GM19025 (cell line): Measurements from ENCODE around the gene HSPA4L.
A peak's percentile ranks its signal among the peaks of the same experiment; 100 is the strongest.

Experiments used
- ATAC-seq: cut with Tn5 transposase; IDR thresholded peaks from one replicate; pipeline ENCODE4 v1.9.1; 2021; ENCODE audit warnings: mild to moderate bottlenecking, low read depth, moderate library complexity; ENCODE audit not compliant: unreplicated experiment

HSPA4L gene

GRCh38 chr4:127782275-127783025 lies at the start of gene HSPA4L:
TSS of gene HSPA4L (plus strand) at chr4:127782322. CDS start at chr4:127782551, 229 bp downstream.
- ATAC-seq = peak; percentile 30

GRCh38 chr4:127732623-127733328 lies 49.3 kb upstream of the HSPA4L start:
- peak; percentile 61 for ATAC-seq

- ATAC-seq = no peak
These were observed 47.1 kb upstream of the HSPA4L start for GRCh38 chr4:127734976-127735375.

GRCh38 chr4:127737295-127737694 lies 44.8 kb upstream of the HSPA4L start:
- ATAC-seq = no peak

DNA sequence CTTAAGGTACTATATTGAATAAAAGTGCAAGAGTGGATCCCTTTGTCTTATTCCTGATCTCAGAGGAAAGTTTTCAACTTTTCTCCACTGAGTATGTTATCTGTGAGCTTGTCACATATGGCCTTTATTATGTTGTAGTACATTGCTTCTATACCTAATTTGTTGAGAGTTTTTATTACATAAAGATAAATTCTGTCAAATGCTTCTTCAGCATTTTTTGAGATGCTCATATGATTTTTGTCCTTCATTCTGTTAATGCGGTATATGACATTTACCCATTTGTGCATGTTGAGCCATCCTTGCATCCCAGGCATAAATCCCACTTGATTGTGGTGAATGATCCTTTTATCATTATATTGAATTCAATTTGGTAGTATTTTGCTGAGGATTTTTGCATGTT lies 40.9 kb upstream of the HSPA4L start:
- no peak for ATAC-seq

DNA sequence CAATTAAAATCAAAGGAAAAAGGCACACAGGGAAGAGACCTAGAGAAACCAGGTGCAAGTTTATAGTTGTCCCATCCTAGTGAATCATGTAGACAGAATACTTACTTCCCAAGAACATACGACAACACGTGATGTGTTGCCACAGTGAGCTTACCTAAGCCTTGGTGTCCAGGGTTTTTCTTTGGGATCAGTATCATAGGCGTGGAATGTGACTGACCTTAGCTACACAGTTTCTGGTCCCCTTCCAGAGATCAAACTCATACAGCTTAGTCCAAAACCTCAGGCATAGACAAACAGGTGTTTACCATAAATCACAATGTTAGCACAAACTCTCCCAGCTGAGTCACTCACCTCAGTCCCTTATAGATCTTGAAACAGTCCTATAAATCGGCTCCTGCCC lies 34.2 kb upstream of the HSPA4L start:
- ATAC-seq = no peak

- no peak for ATAC-seq
These were observed 33.2 kb upstream of the HSPA4L start for GRCh38 chr4:127748957-127749356.

DNA sequence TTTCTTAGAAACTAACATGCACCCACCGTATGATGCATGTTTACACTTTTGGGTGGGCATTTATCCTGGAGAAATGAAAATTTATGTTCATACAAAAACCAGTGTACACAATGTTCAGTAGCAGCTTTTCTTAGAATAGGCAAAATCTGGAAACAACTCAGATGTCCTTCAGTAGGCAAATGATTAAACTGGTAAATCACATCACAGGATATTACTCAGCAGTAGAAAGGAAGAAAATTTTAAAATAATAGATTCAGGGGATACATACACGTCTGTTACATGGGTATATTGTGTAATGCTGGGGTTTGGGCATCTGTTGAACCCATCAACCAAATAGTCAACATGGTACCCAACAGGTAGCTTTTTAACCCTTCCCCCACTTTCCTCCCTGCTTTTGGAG lies 25.2 kb upstream of the HSPA4L start:
- no peak for ATAC-seq

DNA sequence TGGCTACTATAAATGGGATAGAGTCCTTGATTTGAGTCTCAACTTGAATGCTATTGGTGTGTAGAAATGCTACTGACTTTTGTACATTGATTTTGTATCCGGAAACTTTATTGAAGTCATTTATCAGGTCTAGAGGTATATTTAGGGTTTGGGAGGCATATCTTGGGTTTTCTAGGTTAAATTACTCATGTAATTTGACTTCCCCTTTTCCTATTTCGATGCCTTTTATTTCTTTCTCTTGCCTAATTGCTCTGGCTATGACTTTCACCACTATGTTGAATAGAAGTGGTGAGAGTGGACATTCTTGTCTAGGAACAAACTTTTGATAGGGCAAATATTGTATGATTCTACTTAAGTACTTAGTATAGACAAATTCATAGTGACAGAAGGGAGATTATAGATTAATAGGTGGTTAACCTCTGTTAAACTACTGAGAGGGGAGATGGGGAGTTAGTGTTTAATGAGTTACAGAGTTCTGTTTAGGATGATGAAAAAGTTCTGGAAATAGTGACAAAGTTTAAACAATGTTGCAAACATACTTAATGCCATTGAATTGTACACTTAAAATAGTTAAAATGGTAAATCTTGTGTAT lies 22.8 kb upstream of the HSPA4L start:
- ATAC-seq = peak; percentile 74

DNA sequence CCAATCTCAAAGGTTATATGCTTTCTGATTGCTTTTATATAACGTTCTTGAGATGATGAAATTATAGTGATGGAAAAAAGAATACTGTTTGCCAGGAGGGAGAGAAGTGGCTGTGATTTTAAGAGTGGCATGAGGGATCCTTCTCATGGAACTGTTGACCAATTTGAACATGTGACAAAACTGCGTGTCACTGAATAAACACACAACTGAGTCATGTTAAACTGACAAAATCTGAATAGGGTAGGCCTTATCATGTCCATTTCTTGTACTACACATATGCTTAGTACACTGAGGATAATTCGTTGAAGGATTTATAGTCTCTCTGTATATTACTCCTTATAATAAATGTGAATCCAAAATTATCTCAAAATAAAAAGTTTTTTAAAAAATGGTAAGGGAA lies 22.2 kb upstream of the HSPA4L start:
- no peak for ATAC-seq

- no peak for ATAC-seq
These were observed 10.4 kb upstream of the HSPA4L start for GRCh38 chr4:127771535-127772275.

GRCh38 chr4:127772769-127773671 lies 9.1 kb upstream of the HSPA4L start:
- no peak for ATAC-seq

GRCh38 chr4:127775843-127776242 lies 6.3 kb upstream of the HSPA4L start:
- ATAC-seq = no peak

DNA sequence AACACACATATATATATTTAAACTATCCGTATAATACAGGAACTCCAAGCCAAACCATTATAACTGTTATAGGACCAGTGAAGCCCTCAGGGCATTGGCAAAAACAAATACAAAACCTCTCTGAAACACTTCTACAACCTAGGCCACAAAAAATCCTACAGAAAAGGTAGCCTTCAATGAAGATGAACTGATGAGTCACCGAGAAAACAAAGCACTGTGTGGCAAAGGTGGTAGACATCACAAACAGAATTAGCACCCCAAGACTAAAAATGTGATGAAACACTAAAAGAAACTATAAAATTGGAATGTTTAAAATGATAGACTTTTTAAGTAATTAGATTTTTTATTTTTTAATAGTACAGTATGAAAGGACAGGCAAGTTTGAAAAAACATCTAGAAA lies 5.5 kb upstream of the HSPA4L start:
- no peak for ATAC-seq

DNA sequence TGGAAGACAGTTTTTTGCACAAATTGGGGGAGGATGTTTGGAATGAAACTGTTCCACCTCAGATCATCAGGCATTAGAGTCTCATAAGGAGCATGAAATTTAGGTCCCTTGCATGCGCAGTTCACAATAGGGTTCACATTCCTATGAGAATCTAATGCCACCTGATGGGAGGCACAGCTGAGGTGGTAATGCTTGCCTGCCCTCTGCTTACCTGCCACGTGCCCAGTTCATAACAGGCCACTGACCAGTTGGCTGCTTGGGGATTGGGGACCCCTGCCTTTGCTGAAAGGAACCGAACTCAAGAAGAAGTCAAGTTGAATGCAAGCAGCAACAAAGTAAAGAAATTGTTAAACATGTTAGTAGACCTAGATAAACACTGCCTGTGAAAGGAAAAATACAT lies 4.6 kb upstream of the HSPA4L start:
- ATAC-seq = no peak

- ATAC-seq = no peak
These were observed 4.0 kb upstream of the HSPA4L start for GRCh38 chr4:127778102-127778501.

GRCh38 chr4:127780598-127780997 lies 1.5 kb upstream of the HSPA4L start:
- no peak for ATAC-seq

GRCh38 chr4:127781300-127782024 lies 660 bp upstream of the HSPA4L start:
- peak; percentile 29 for ATAC-seq

- ATAC-seq = peak; percentile 71
These were observed 172 bp upstream of the HSPA4L start for GRCh38 chr4:127782025-127782274.
